ENCODE results near the gene TMEM221.
"Not testable (repeated sequence)": the region's sequence is repeated elsewhere in the genome, so short reads cannot be mapped to it uniquely, and the experiment has no call there.

TMEM221 gene

DNA sequence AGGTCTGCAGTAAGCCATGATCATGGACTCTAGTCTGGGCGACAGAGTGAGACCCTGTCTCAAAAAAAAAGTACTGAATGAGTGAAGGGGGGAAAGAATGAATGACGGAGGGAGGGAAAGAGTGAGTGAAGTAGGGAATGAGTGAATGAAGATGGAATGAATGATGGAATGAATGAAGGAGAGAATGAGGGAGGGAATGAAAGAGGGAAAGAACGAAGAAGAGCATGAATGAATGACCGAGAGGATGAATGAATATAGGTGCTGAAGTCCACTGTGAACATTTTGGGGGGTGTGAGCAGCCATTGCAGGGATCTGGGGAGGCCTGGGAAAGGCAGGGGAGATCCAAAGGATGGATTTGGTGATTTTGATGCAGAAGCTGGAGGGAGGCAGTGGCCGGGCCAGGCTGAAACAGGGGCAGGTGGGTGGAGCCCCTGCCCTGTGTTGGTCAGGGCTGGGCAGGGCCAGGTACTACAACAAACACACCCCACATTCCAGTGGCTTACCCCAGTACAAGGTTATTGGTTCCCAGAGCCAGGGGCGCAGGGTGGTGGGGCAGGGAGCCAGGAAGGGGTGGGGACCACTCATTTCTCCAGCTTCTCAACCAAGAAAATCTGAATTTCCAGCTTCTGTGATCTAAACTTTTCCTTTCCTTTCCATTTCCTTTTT, 36.2 kb upstream of the TMEM221 start:
- in situ Hi-C loops (cut with HindIII; ENCODE audit: low pct_unique_long_range_greater_than_20kb, low sequenced_read_pairs): no loop called here
- DNase-seq (ENCODE audit: low read depth in 1 of 2, low spot score in 1 of 2): no peak
- no peak for TF ChIP-seq JUND (IDR thresholded peaks at IDR 0.05; ENCODE audit: low read depth)

DNA sequence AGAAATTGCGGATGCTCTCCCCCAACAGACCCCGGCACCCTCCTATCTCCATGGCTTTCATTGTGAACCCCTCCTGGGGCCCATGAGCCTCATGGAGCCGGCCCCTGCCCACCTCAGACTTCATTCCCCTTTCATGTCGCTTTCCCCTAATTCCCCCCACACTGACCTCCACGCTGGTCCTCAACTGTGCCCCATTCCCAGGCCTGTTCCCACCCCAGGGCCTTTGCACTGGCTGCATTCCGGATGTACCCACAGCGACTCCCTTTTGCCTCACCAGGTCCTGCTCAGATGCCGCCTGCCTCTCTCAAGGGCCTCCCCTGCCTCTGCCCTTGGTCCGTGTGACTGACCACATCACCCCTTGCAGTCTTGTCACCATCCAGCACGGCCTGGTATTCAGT, 35.1 kb upstream of the TMEM221 start:
- in situ Hi-C loops (cut with HindIII; ENCODE audit: low pct_unique_long_range_greater_than_20kb, low sequenced_read_pairs): no loop called here
- TF ChIP-seq JUND (IDR thresholded peaks at IDR 0.05; ENCODE audit: low read depth): no peak
- no peak for DNase-seq (ENCODE audit: low read depth in 1 of 2, low spot score in 1 of 2)

GRCh38 chr19:17482877-17483604, 34.6 kb upstream of the TMEM221 start:
- TF ChIP-seq JUND (IDR thresholded peaks at IDR 0.05; ENCODE audit: low read depth): no peak
- no peak for DNase-seq (ENCODE audit: low read depth in 1 of 2, low spot score in 1 of 2)

DNA sequence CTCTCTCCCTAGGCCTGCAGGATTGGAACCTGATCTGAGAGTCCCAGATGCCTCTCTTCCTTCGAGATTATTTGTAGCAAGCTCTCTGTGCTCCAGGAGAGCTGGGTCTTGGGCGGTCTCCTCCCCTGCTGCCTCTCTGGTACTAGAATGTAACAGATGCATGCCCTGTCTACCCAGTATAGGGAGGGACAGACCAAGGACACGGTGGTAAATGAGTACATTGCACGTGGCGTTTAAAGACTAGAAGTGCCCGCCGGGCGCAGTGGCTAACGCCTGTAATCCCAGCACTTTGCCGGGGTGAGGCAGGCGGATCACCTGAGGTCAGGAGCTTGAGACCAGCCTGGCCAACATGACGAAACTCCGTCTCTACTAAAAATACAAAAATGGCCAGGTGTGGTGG, 33.5 kb upstream of the TMEM221 start:
- no peak for DNase-seq (ENCODE audit: low read depth in 1 of 2, low spot score in 1 of 2)
- no peak for TF ChIP-seq JUND (IDR thresholded peaks at IDR 0.05; ENCODE audit: low read depth)
- in situ Hi-C loops (cut with HindIII; ENCODE audit: low pct_unique_long_range_greater_than_20kb, low sequenced_read_pairs): no loop called here

More at GRCh38 chr19:17482877-17483604, 34.6 kb upstream of the TMEM221 start:
- in situ Hi-C loops (cut with HindIII; ENCODE audit: low pct_unique_long_range_greater_than_20kb, low sequenced_read_pairs): no loop called here

- DNase-seq (ENCODE audit: low read depth in 1 of 2, low spot score in 1 of 2): no peak
- TF ChIP-seq JUND (IDR thresholded peaks at IDR 0.05; ENCODE audit: low read depth): no peak
- in situ Hi-C loops (cut with HindIII; ENCODE audit: low pct_unique_long_range_greater_than_20kb, low sequenced_read_pairs): no loop called here
These were observed 30.9 kb upstream of the TMEM221 start for GRCh38 chr19:17479325-17479791.

- DNase-seq (ENCODE audit: low read depth in 1 of 2, low spot score in 1 of 2): peak in 1 of 2 experiments; percentile 41
These were observed 27.2 kb upstream of the TMEM221 start for GRCh38 chr19:17475541-17476115.

DNA sequence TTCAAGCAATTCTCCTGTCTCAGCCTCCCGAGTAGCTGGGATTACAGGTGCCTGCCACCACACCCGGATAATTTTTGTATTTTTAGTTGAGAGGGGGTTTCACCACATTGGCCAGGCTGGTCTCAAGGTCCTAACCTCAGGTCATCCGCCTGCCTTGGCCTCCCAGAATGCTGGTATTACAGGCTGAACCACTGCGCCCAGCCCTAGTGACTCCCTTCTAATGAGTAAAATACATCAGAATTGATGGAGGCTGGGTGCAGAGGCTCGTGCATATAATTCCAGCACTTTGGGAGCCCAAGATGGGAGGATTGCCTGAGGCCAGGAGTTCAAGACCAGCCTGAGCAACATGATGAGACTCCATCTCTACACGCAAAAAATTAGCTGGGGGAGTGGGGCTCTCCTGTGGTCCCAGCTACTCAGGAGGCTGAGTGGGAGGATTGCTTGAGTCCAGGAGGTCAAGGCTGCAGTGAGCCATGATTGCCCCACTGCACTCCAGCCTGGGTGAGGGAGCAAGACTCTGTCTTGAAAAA, 26.6 kb upstream of the TMEM221 start:
- DNase-seq (ENCODE audit: low read depth in 1 of 2, low spot score in 1 of 2); in situ Hi-C loops (cut with HindIII; ENCODE audit: low pct_unique_long_range_greater_than_20kb, low sequenced_read_pairs): not testable (repeated sequence)

More at GRCh38 chr19:17475541-17476115, 27.2 kb upstream of the TMEM221 start:
- TF ChIP-seq JUND (IDR thresholded peaks at IDR 0.05; ENCODE audit: low read depth): no peak
- in situ Hi-C loops (cut with HindIII; ENCODE audit: low pct_unique_long_range_greater_than_20kb, low sequenced_read_pairs): no loop called here

- DNase-seq (ENCODE audit: low read depth in 1 of 2, low spot score in 1 of 2): no peak
- TF ChIP-seq JUND (IDR thresholded peaks at IDR 0.05; ENCODE audit: low read depth): no peak
- in situ Hi-C loops (cut with HindIII; ENCODE audit: low pct_unique_long_range_greater_than_20kb, low sequenced_read_pairs): no loop called here
These were observed 24.6 kb upstream of the TMEM221 start for GRCh38 chr19:17473041-17473440.

- no peak for DNase-seq (ENCODE audit: low read depth in 1 of 2, low spot score in 1 of 2)
- in situ Hi-C loops (cut with HindIII; ENCODE audit: low pct_unique_long_range_greater_than_20kb, low sequenced_read_pairs): no loop called here
- TF ChIP-seq JUND (IDR thresholded peaks at IDR 0.05; ENCODE audit: low read depth): no peak
These were observed 23.1 kb upstream of the TMEM221 start for GRCh38 chr19:17471410-17472125.

DNA sequence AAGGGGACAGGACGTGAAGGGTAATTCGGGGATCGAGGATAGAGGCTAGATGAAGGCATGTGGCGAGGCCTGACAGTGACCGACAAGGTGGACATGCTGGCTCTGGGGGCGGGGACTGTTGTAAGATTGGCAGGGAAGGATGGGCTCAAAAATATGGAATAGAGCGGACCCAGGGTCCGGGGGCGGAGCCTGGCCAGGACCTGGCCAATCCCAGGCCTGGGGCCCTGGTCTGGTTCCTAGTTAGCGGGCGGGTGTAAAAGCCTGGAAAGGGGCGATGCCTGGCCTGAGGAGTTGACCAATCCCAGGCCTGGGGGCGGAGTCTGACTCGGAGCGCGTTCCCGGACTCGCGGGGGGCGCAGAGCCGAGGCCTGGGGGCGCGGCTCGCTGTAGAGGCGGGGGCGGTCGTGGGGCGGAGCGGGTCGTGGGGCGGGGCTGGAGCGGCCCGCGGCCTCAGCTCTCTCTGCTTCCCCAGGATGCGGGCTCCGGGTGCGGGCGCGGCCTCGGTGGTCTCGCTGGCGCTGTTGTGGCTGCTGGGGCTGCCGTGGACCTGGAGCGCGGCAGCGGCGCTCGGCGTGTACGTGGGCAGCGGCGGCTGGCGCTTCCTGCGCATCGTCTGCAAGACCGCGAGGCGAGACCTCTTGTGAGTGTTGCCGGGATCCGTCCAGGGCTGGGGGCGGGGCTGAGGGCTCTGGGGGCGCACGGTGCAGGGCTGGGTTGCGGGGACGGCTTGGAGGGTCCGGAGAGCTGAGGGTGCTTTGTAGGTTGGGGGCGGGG, 21.8 kb upstream of the TMEM221 start, which contains the start of gene SLC27A1:
SLC27A1 (plus strand) TSS at position 457 of the 774 bp plus-strand sequence; CDS start at position 474, 17 bp downstream.
- in situ Hi-C loops (cut with HindIII; ENCODE audit: low pct_unique_long_range_greater_than_20kb, low sequenced_read_pairs): no loop called here
- DNase-seq (ENCODE audit: low read depth in 1 of 2, low spot score in 1 of 2): peak; percentile 74 to 98
- no peak for TF ChIP-seq JUND (IDR thresholded peaks at IDR 0.05; ENCODE audit: low read depth)

DNA sequence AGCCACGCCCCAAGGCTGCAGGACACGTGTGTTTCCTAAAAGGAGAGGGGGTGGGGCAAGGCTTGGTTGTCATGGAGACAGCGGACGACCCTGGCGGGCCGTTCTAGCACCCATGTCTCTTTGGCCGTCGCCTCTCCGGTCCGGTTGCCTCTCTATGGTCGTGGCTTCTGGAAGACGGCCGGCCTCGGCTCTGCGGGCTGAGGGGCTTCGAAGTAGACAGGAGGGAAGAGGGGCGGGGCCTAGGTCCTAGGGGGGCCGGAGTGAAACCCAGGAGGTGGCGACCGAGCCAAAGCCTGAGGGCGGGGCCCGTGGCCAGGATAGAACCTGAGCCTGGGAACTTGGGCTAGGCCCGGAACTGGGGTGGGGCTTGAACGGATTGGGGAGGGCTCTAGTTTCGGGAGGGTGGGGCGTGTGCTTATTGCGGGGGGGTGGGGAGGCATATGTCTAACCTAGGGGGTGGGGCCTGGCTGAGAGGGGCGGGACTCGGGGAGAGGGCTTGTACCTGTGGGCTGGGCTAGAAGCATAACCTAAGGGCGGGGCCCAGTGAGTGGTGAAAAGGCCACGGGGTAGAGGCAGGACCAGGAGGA, 21.1 kb upstream of the TMEM221 start:
- in situ Hi-C loops (cut with HindIII; ENCODE audit: low pct_unique_long_range_greater_than_20kb, low sequenced_read_pairs): no loop called here
- peak; percentile 35 to 97 for DNase-seq (ENCODE audit: low read depth in 1 of 2, low spot score in 1 of 2)
- no peak for TF ChIP-seq JUND (IDR thresholded peaks at IDR 0.05; ENCODE audit: low read depth)

All from T47D (cell line).